IPS-NIHi11 (cell line): ENCODE results near the gene EFCC1.
"Not testable (repeated sequence)": the region's sequence is repeated elsewhere in the genome, so short reads cannot be mapped to it uniquely, and the experiment has no call there.

Source experiments
- DNase-seq: peaks from one replicate; pipeline ENCODE4 v3.0.0; 2012; ENCODE audit warnings: mixed read lengths, low spot score

EFCC1 gene

GRCh38 chr3:129077222-129077621 is 76.1 kb downstream of the EFCC1 start:
- DNase-seq, result no peak

- DNase-seq, result no peak
Observed at GRCh38 chr3:129078510-129078909, 77.4 kb downstream of the EFCC1 start.

GRCh38 chr3:129081503-129081902 is 80.4 kb downstream of the EFCC1 start:
- no peak for DNase-seq

- DNase-seq, result no peak
Observed at GRCh38 chr3:129082026-129082425, 80.9 kb downstream of the EFCC1 start.

- DNase-seq, result no peak
Observed at GRCh38 chr3:129084501-129084900, 83.4 kb downstream of the EFCC1 start.

- no peak for DNase-seq
Observed at GRCh38 chr3:129085165-129085715, 84.1 kb downstream of the EFCC1 start.

- no peak for DNase-seq
Observed at GRCh38 chr3:129085818-129086217, 84.7 kb downstream of the EFCC1 start.

- no peak for DNase-seq
Observed at GRCh38 chr3:129087138-129087702, 86.1 kb downstream of the EFCC1 start.

- DNase-seq, result not testable (repeated sequence)
Observed at GRCh38 chr3:129087904-129088303, 86.8 kb downstream of the EFCC1 start.

- DNase-seq, result not testable (repeated sequence)
Observed at GRCh38 chr3:129088312-129088711, 87.2 kb downstream of the EFCC1 start.
